ENCODE results near the gene EVI2A. TPM values are rescaled to one million over a fixed set of nuclear protein-coding genes. Genes with fewer than 3 reads are reported as not detected.
"Not testable (repeated sequence)": the region's sequence is repeated elsewhere in the genome, so short reads cannot be mapped to it uniquely, and the experiment has no call there.

EVI2A gene
- total RNA-seq, 1 experiment from 2014 or later: not detected

- H3K4me3 Mint-ChIP-seq (ENCODE audit: low read depth, unreplicated experiment): no peak overlapping the region
- CTCF ChIA-PET: no interaction called here
- no peak for DNase-seq
- no peak for TF ChIP-seq CTCF (IDR thresholded peaks at IDR 0.05; ENCODE audit: unreplicated experiment)
- no TSS peak for BruUV-seq (replicated peaks)
- no peaks in the 10 kb centered on the region for H3K9me3 Mint-ChIP-seq (ENCODE audit: low read depth, unreplicated experiment)
- H3K4me1 Mint-ChIP-seq (ENCODE audit: low read depth, unreplicated experiment): no peaks in the 10 kb centered on the region
- intact Hi-C loops (cut with micrococcal nuclease; ENCODE audit: unreplicated experiment): no loop called here
- no peak overlapping the region for H3K27ac Mint-ChIP-seq (ENCODE audit: unreplicated experiment)
- H3K27me3 Mint-ChIP-seq (ENCODE audit: unreplicated experiment): no peaks in the 10 kb centered on the region
- no peaks in the 10 kb centered on the region for H3K36me3 Mint-ChIP-seq (ENCODE audit: insufficient read depth, unreplicated experiment)
Observed at GRCh38 chr17:31293581-31293980, 27.8 kb downstream of the EVI2A start.

- DNase-seq: no peak
- H3K9me3 Mint-ChIP-seq (ENCODE audit: low read depth, unreplicated experiment): no peaks in the 10 kb centered on the region
- H3K27ac Mint-ChIP-seq (ENCODE audit: unreplicated experiment): no peak overlapping the region
- no TSS peak for BruUV-seq (replicated peaks)
- no peak overlapping the region for H3K4me3 Mint-ChIP-seq (ENCODE audit: low read depth, unreplicated experiment)
- CTCF ChIA-PET: no interaction called here
- intact Hi-C loops (cut with micrococcal nuclease; ENCODE audit: unreplicated experiment): no loop called here
- H3K27me3 Mint-ChIP-seq (ENCODE audit: unreplicated experiment): no peaks in the 10 kb centered on the region
- no peaks in the 10 kb centered on the region for H3K4me1 Mint-ChIP-seq (ENCODE audit: low read depth, unreplicated experiment)
- H3K36me3 Mint-ChIP-seq (ENCODE audit: insufficient read depth, unreplicated experiment): no peaks in the 10 kb centered on the region
- TF ChIP-seq CTCF (IDR thresholded peaks at IDR 0.05; ENCODE audit: unreplicated experiment): no peak
Observed at GRCh38 chr17:31291820-31292219, 29.6 kb downstream of the EVI2A start.

- intact Hi-C loops (cut with micrococcal nuclease; ENCODE audit: unreplicated experiment): no loop called here
- CTCF ChIA-PET: no interaction called here
- no peak overlapping the region for H3K4me3 Mint-ChIP-seq (ENCODE audit: low read depth, unreplicated experiment)
- H3K9me3 Mint-ChIP-seq (ENCODE audit: low read depth, unreplicated experiment): no peaks in the 10 kb centered on the region
- no peaks in the 10 kb centered on the region for H3K4me1 Mint-ChIP-seq (ENCODE audit: low read depth, unreplicated experiment)
- H3K27me3 Mint-ChIP-seq (ENCODE audit: unreplicated experiment): no peaks in the 10 kb centered on the region
- DNase-seq: no peak
- no peak for TF ChIP-seq CTCF (IDR thresholded peaks at IDR 0.05; ENCODE audit: unreplicated experiment)
- BruUV-seq (replicated peaks): no TSS peak
- no peaks in the 10 kb centered on the region for H3K36me3 Mint-ChIP-seq (ENCODE audit: insufficient read depth, unreplicated experiment)
- peak overlapping the region; percentile 15 for H3K27ac Mint-ChIP-seq (ENCODE audit: unreplicated experiment)
Observed at GRCh38 chr17:31289790-31290189, 31.6 kb downstream of the EVI2A start.

- H3K4me3 Mint-ChIP-seq (ENCODE audit: low read depth, unreplicated experiment); CTCF ChIA-PET; H3K36me3 Mint-ChIP-seq (ENCODE audit: insufficient read depth, unreplicated experiment); H3K27ac Mint-ChIP-seq (ENCODE audit: unreplicated experiment); BruUV-seq (replicated peaks); H3K4me1 Mint-ChIP-seq (ENCODE audit: low read depth, unreplicated experiment); H3K9me3 Mint-ChIP-seq (ENCODE audit: low read depth, unreplicated experiment); DNase-seq; intact Hi-C loops (cut with micrococcal nuclease; ENCODE audit: unreplicated experiment); H3K27me3 Mint-ChIP-seq (ENCODE audit: unreplicated experiment): not testable (repeated sequence)
Observed at GRCh38 chr17:31287932-31288331, 33.5 kb downstream of the EVI2A start.

GRCh38 chr17:31286587-31286986, 34.8 kb downstream of the EVI2A start:
- H3K4me1 Mint-ChIP-seq (ENCODE audit: low read depth, unreplicated experiment): no peaks in the 10 kb centered on the region
- intact Hi-C loops (cut with micrococcal nuclease; ENCODE audit: unreplicated experiment): no loop called here
- H3K36me3 Mint-ChIP-seq (ENCODE audit: insufficient read depth, unreplicated experiment): no peaks in the 10 kb centered on the region
- no peak for TF ChIP-seq CTCF (IDR thresholded peaks at IDR 0.05; ENCODE audit: unreplicated experiment)
- no peak for DNase-seq
- H3K9me3 Mint-ChIP-seq (ENCODE audit: low read depth, unreplicated experiment): no peaks in the 10 kb centered on the region
- H3K27me3 Mint-ChIP-seq (ENCODE audit: unreplicated experiment): no peaks in the 10 kb centered on the region
- no TSS peak for BruUV-seq (replicated peaks)
- CTCF ChIA-PET: no interaction called here
- H3K4me3 Mint-ChIP-seq (ENCODE audit: low read depth, unreplicated experiment): no peak overlapping the region
- no peak overlapping the region for H3K27ac Mint-ChIP-seq (ENCODE audit: unreplicated experiment)

Data from Calu3 (cell line).